GM19035 (cell line): ENCODE measurements around the gene TMPRSS15.
"Not testable (repeated sequence)": the region's sequence is repeated elsewhere in the genome, so short reads cannot be mapped to it uniquely, and the experiment has no call there.

Experiments
- ATAC-seq: cut with Tn5 transposase; IDR thresholded peaks from one replicate; pipeline ENCODE4 v1.9.1; 2021; ENCODE audit not compliant: unreplicated experiment

TMPRSS15 gene

GRCh38 chr21:18403735-18404450 is at the start of gene TMPRSS15:
TMPRSS15 (minus strand) TSS chr21:18403785; CDS start chr21:18403622, 163 bp downstream.
- no peak for ATAC-seq

GRCh38 chr21:18451670-18452069 is 48.1 kb upstream of the TMPRSS15 start:
- no peak for ATAC-seq

- ATAC-seq, result no peak
These were observed 46.3 kb upstream of the TMPRSS15 start for GRCh38 chr21:18449605-18450550.

GRCh38 chr21:18443701-18444100 is 40.1 kb upstream of the TMPRSS15 start:
- ATAC-seq, result no peak

- no peak for ATAC-seq
These were observed 39.5 kb upstream of the TMPRSS15 start for GRCh38 chr21:18443085-18443484.

- no peak for ATAC-seq
These were observed 26.8 kb upstream of the TMPRSS15 start for GRCh38 chr21:18430341-18430740.

- ATAC-seq, result no peak
These were observed 20.7 kb upstream of the TMPRSS15 start for GRCh38 chr21:18424276-18424675.

- ATAC-seq, result no peak
These were observed 13.7 kb upstream of the TMPRSS15 start for GRCh38 chr21:18417141-18417790.

GRCh38 chr21:18411565-18411964 is 8.0 kb upstream of the TMPRSS15 start:
- ATAC-seq, result no peak

GRCh38 chr21:18409579-18409978 is 6.0 kb upstream of the TMPRSS15 start:
- no peak for ATAC-seq

- no peak for ATAC-seq
These were observed 4.7 kb downstream of the TMPRSS15 start for GRCh38 chr21:18398843-18399242.

GRCh38 chr21:18387994-18388393 is 15.6 kb downstream of the TMPRSS15 start:
- ATAC-seq, result no peak

GRCh38 chr21:18384771-18385170 is 18.8 kb downstream of the TMPRSS15 start:
- no peak for ATAC-seq

GRCh38 chr21:18382934-18383619 is 20.5 kb downstream of the TMPRSS15 start:
- ATAC-seq, result not testable (repeated sequence)

GRCh38 chr21:18382141-18382540 is 21.4 kb downstream of the TMPRSS15 start:
- ATAC-seq, result no peak

GRCh38 chr21:18373606-18374005 is 30.0 kb downstream of the TMPRSS15 start:
- no peak for ATAC-seq

GRCh38 chr21:18370301-18370700 is 33.3 kb downstream of the TMPRSS15 start:
- no peak for ATAC-seq

GRCh38 chr21:18369115-18369514 is 34.5 kb downstream of the TMPRSS15 start:
- no peak for ATAC-seq

- no peak for ATAC-seq
These were observed 35.4 kb downstream of the TMPRSS15 start for GRCh38 chr21:18368205-18368604.

- no peak for ATAC-seq
These were observed 46.8 kb downstream of the TMPRSS15 start for GRCh38 chr21:18356801-18357200.

- ATAC-seq, result no peak
These were observed 48.6 kb downstream of the TMPRSS15 start for GRCh38 chr21:18354947-18355346.
